HepG2 (cell line): ENCODE results near the gene CCDC142. TPM values are rescaled to one million over a fixed set of nuclear protein-coding genes. Genes with fewer than 3 reads are reported as not detected.

Experiments
- ELF1 ChIP-seq: sonication (generic); formaldehyde crosslinking; IDR thresholded peaks from 2 replicates; pipeline ENCODE4 v1.4.0; 2020; ENCODE audit warnings: missing genetic modification reagents
- JUNB ChIP-seq: sonication (generic); formaldehyde crosslinking; IDR thresholded peaks from 2 replicates; pipeline ENCODE4 v1.8.0; 2022; ENCODE audit warnings: missing genetic modification reagents, mild to moderate bottlenecking, borderline replicate concordance
- KDM4B ChIP-seq: sonication (generic); formaldehyde crosslinking; IDR thresholded peaks from 2 replicates; pipeline ENCODE4 v1.4.0; 2020; ENCODE audit warnings: missing genetic modification reagents
- MAFK ChIP-seq, 2 experiments: IDR thresholded peaks in 1 of 2; conservative IDR thresholded peaks in 1 of 2; 2 replicates each; pipeline ENCODE4 v1.6.1; 2011; ENCODE audit warnings: improper control_type of control experiment in 2 of 2, low read length in 2 of 2
- NFRKB ChIP-seq: fragments of 450-650 bp; IDR thresholded peaks from 2 replicates; pipeline ENCODE4 v1.6.1; 2017
- POGZ ChIP-seq: sonication (generic); formaldehyde crosslinking; IDR thresholded peaks from 2 replicates; pipeline ENCODE4 v1.4.0; 2020; ENCODE audit warnings: mild to moderate bottlenecking, missing genetic modification reagents
- REL ChIP-seq: sonication (generic); formaldehyde crosslinking; conservative IDR thresholded peaks from 2 replicates; pipeline ENCODE4 v1.8.0; 2022; ENCODE audit warnings: mild to moderate bottlenecking, missing genetic modification reagents, moderate library complexity
- RNF219 ChIP-seq: sonication (generic); formaldehyde crosslinking; IDR thresholded peaks from 2 replicates; pipeline ENCODE4 v1.5.0; 2020; ENCODE audit warnings: mild to moderate bottlenecking, missing genetic modification reagents
- SP5 ChIP-seq: IDR thresholded peaks from 2 replicates; pipeline ENCODE4 v1.6.1; 2016; ENCODE audit warnings: low read depth, borderline replicate concordance
- SSRP1 ChIP-seq: IDR thresholded peaks from 2 replicates; pipeline ENCODE4 v1.6.1; 2016; ENCODE audit warnings: control low read depth
- U2AF2 ChIP-seq: fragments of 200-400 bp; formaldehyde crosslinking; IDR thresholded peaks from 2 replicates; pipeline ENCODE4 v1.6.1; 2017; ENCODE audit warnings: low read depth, mild to moderate bottlenecking, low read length
- ZBTB14 ChIP-seq: sonication (generic); formaldehyde crosslinking; IDR thresholded peaks from 2 replicates; pipeline ENCODE4 v1.4.0; 2020; ENCODE audit warnings: missing genetic modification reagents
- ZC3H4 ChIP-seq: sonication (generic); formaldehyde crosslinking; IDR thresholded peaks from 2 replicates; pipeline ENCODE4 v1.4.0; 2020; ENCODE audit warnings: missing genetic modification reagents, borderline replicate concordance
- ZNF263 ChIP-seq: sonication (generic); formaldehyde crosslinking; IDR thresholded peaks from 2 replicates; pipeline ENCODE4 v1.4.0; 2020; ENCODE audit warnings: missing genetic modification reagents
- ZNF275 ChIP-seq: sonication (generic); formaldehyde crosslinking; IDR thresholded peaks from 2 replicates; pipeline ENCODE4 v1.8.0; 2022; ENCODE audit warnings: missing genetic modification reagents, mild to moderate bottlenecking, inconsistent platforms, borderline replicate concordance
- ZNF34 ChIP-seq: sonication (generic); formaldehyde crosslinking; IDR thresholded peaks from 2 replicates; pipeline ENCODE4 v1.4.0; 2020; ENCODE audit warnings: mild to moderate bottlenecking, missing genetic modification reagents, borderline replicate concordance
- ZNF678 ChIP-seq: sonication (generic); formaldehyde crosslinking; IDR thresholded peaks from 2 replicates; pipeline ENCODE4 v1.4.0; 2020; ENCODE audit warnings: mild to moderate bottlenecking, missing genetic modification reagents
- ZNF75D ChIP-seq: sonication (generic); formaldehyde crosslinking; IDR thresholded peaks from 2 replicates; pipeline ENCODE4 v1.8.1; 2023; ENCODE audit warnings: missing genetic modification reagents, mild to moderate bottlenecking, borderline replicate concordance
- ZNF782 ChIP-seq: sonication (generic); formaldehyde crosslinking; IDR thresholded peaks from 2 replicates; pipeline ENCODE4 v1.4.0; 2020; ENCODE audit warnings: missing genetic modification reagents, mild to moderate bottlenecking, borderline replicate concordance
- polyA plus RNA-seq, 8 experiments: library from polyadenylated mRNA; depleted of rRNA in 3 of 8; stranded (reverse) in 7 of 8; unstranded in 1 of 8; fragments of >200 nt; fragmentation: Illumina TruSeq in 4 of 8; extraction: Trizol in 4 of 8; gene quantifications; 2 replicates each; pipeline versions ENCODE4 v1.2.1 to v1.2.3, GENCODE V29; 2011 to 2016; ENCODE audit warnings: low read depth in 4 of 8, missing spikeins in 1 of 8, mixed read lengths in 1 of 8; ENCODE audit not compliant: insufficient read depth in 1 of 8
- total RNA-seq, 5 experiments: library from RNA; depleted of rRNA; stranded (reverse); fragments of >200 nt; fragmentation: Illumina TruSeq; extraction: Trizol; gene quantifications; 2 replicates each; pipeline ENCODE4 v1.2.3, GENCODE V29; 2016; ENCODE audit warnings: low read depth in 1 of 5
- TF ChIP-seq, protein P1 (sequence below): sonication (generic); formaldehyde crosslinking; IDR thresholded peaks from 2 replicates; pipeline ENCODE4 v1.4.0; 2020; ENCODE audit warnings: missing genetic modification reagents
- TF ChIP-seq, protein P2 (sequence below): IDR thresholded peaks from 2 replicates; pipeline ENCODE4 v1.6.1; 2016

The CCDC142 gene
- total and polyA plus RNA-seq, 2 of the 13 experiments (the other 11 are each of a cell fraction or from before 2014, with no cell fraction given) = 14.7 to 30.4 TPM

- no peak; the same call in 1 of the 2 replicates for TF ChIP-seq SSRP1 (CRISPR knock-in tag)
- 0 out of 2 replicates have a peak, but pooled peaks have one; percentile 20 for TF ChIP-seq U2AF2
- TF ChIP-seq NFRKB = no peak
- TF ChIP-seq ZBTB14 (CRISPR knock-in tag) = peak; percentile 58; the same call in 1 of the 2 replicates
- peak; percentile 95; the same call in 1 of the 2 replicates for TF ChIP-seq ZC3H4
- TF ChIP-seq ZNF782 (CRISPR knock-in tag) = peak; percentile 92; the same call in 1 of the 2 replicates
- TF ChIP-seq, protein P1, sequence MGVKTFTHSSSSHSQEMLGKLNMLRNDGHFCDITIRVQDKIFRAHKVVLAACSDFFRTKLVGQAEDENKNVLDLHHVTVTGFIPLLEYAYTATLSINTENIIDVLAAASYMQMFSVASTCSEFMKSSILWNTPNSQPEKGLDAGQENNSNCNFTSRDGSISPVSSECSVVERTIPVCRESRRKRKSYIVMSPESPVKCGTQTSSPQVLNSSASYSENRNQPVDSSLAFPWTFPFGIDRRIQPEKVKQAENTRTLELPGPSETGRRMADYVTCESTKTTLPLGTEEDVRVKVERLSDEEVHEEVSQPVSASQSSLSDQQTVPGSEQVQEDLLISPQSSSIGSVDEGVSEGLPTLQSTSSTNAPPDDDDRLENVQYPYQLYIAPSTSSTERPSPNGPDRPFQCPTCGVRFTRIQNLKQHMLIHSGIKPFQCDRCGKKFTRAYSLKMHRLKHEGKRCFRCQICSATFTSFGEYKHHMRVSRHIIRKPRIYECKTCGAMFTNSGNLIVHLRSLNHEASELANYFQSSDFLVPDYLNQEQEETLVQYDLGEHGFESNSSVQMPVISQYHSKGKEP (CRISPR knock-in tag) = no peak
- TF ChIP-seq POGZ (CRISPR knock-in tag) = no peak
- peak; percentile 93 for TF ChIP-seq ZNF34
- no peak for TF ChIP-seq ZNF75D (CRISPR knock-in tag)
- TF ChIP-seq RNF219 = no peak
- TF ChIP-seq MAFK (conservative IDR thresholded peaks at IDR 0.05 in 1 of 2, IDR thresholded peaks at IDR 0.05 in 1 of 2; ENCODE audit: low read length in 2 of 2) = no peak
- TF ChIP-seq JUNB (CRISPR knock-in tag) = no peak
- TF ChIP-seq, protein P2, sequence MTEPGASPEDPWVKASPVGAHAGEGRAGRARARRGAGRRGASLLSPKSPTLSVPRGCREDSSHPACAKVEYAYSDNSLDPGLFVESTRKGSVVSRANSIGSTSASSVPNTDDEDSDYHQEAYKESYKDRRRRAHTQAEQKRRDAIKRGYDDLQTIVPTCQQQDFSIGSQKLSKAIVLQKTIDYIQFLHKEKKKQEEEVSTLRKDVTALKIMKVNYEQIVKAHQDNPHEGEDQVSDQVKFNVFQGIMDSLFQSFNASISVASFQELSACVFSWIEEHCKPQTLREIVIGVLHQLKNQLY (CRISPR knock-in tag) = no peak; the same call in 1 of the 2 replicates
- peak; percentile 66; the same call in 1 of the 2 replicates for TF ChIP-seq REL (CRISPR knock-in tag)
- TF ChIP-seq ZNF275 (CRISPR knock-in tag) = no peak; the same call in none of the 2 replicates
- TF ChIP-seq ELF1 (CRISPR knock-in tag) = peak; percentile 42
- TF ChIP-seq SP5 = peak; percentile 79
- peak; percentile 44; the same call in 1 of the 2 replicates for TF ChIP-seq ZNF263 (CRISPR knock-in tag)
- peak; percentile 99 for TF ChIP-seq ZNF678 (CRISPR knock-in tag)
- TF ChIP-seq KDM4B (CRISPR knock-in tag) = peak; percentile 75; the same call in 1 of the 2 replicates
Observed at GRCh38 chr2:74441690-74442482, 40.9 kb downstream of the CCDC142 start, which contains the start of gene RTKN (continued).
